Tibial nerve (tissue), 4 donors: ENCODE measurements around the gene LIN37.

Experiments
- CTCF ChIP-seq, 5 experiments: fragments of 200-600 bp in 3 of 5; fragments of 450-650 bp in 2 of 5; sonication (generic) in 3 of 5; IDR thresholded peaks; one replicate each; pipeline ENCODE4 v1.5.1; 2016 to 2019; ENCODE audit warnings: antibody characterized with exemption in 5 of 5, mild to moderate bottlenecking in 3 of 5, moderate library complexity in 2 of 5
- EP300 ChIP-seq, 2 donors: sonication (generic); formaldehyde crosslinking; IDR thresholded peaks; one replicate each; pipeline ENCODE4 v1.6.1; 2017; ENCODE audit warnings: antibody characterized with exemption in 2 of 2, mild to moderate bottlenecking in 1 of 2

DNA sequence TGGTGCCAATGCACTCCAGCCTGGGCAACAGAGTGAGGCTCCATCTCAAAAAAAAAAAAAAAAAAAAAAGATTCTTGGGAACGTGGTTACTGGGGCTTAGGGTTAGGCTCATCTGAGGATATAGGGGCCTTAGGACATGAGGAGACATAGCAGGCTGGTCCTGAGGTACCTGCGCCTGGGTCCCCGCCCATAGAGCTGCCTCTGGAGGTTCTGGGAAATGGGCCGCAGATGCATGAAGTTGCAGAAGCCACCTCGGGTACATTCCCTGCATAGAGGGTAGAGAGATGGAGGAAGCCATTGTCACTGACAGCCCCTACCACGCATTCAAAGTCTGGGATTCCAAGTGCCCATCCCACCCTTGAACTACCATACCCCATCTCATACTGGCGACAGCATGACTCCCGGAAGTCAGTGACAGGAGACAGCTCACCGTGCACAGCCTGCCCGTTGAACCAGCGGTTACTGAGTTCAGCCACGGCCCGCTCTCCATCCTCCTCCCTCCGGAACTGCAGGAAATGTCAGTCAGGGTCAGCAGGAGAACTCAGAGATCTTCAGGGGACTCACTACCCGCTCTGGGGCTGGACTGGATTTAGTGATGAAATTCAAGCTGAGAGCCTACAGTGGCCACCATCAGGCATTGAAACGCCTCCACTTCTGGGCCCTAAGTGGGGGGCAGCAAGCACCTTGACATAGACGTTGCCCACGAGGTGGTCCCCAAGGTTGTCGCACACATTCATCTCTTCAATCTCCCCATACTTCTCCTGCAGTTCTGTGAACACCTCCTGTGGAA is 4.5 kb upstream of the LIN37 start:
- no peak for TF ChIP-seq CTCF (IDR thresholded peaks at IDR 0.05)
- TF ChIP-seq EP300 (IDR thresholded peaks at IDR 0.05): no peak
